ENCODE results near the gene BEX4. TPM values are rescaled to one million over a fixed set of nuclear protein-coding genes. Genes with fewer than 3 reads are reported as not detected.
"Not testable (repeated sequence)": the region's sequence is repeated elsewhere in the genome, so short reads cannot be mapped to it uniquely, and the experiment has no call there.

BEX4 gene
- total and polyA plus RNA-seq, 9 of the 15 experiments (the other 6 are each of a cell fraction or from before 2014, with no cell fraction given): 74.6 to 399 (median 154) TPM

- BruUV-seq (replicated peaks); in situ Hi-C loops (cut with MboI); ATAC-seq; FAIRE-seq; H3K9ac ChIP-seq (ENCODE audit: insufficient read depth in 1 of 2, low read depth in 2 of 2, low read length in 2 of 2); H3K79me2 ChIP-seq (ENCODE audit: control insufficient read depth, insufficient read depth, low read length); H3K36me3 ChIP-seq (ENCODE audit: control insufficient read depth, insufficient read depth, low read length); H3K9me1 ChIP-seq (ENCODE audit: control insufficient read depth, insufficient read depth, low read length); DNase-seq (ENCODE audit: extremely low read depth in 1 of 4, low spot score in 3 of 4); H3K27ac ChIP-seq (ENCODE audit: extremely low read depth, low read depth, low read length); H2AFZ ChIP-seq (ENCODE audit: low read depth, low read length); CTCF ChIA-PET (ENCODE audit: low intra/inter-chr PET ratio); H3K27me3 ChIP-seq (ENCODE audit: control insufficient read depth in 2 of 2, insufficient read depth in 2 of 2, low read length in 2 of 2); H3K4me3 ChIP-seq; H4K20me1 ChIP-seq (replicated peaks; ENCODE audit: control insufficient read depth, insufficient read depth, low read length); H3K4me1 ChIP-seq (replicated peaks in 1 of 2; ENCODE audit: control insufficient read depth in 2 of 2, insufficient read depth in 2 of 2, low read length in 2 of 2); H3K4me2 ChIP-seq (ENCODE audit: insufficient read depth, low read length); H3K9me3 ChIP-seq (replicated peaks; ENCODE audit: control insufficient read depth, insufficient read depth, low read depth, low read length); intact Hi-C loops (cut with micrococcal nuclease); POLR2A ChIA-PET: not testable (repeated sequence)
- WGBS (ENCODE audit: insufficient coverage, low coverage, missing lambda C conversion rate): 92% methylated on average over 4 of the region's 4 CpGs
- peak; percentile 73 for TF ChIP-seq ZNF146 (CRISPR knock-in tag; IDR thresholded peaks at IDR 0.05; ENCODE audit: unreplicated experiment)
Observed at GRCh38 chrX:103225918-103226317, 11.0 kb downstream of the BEX4 start.

DNA sequence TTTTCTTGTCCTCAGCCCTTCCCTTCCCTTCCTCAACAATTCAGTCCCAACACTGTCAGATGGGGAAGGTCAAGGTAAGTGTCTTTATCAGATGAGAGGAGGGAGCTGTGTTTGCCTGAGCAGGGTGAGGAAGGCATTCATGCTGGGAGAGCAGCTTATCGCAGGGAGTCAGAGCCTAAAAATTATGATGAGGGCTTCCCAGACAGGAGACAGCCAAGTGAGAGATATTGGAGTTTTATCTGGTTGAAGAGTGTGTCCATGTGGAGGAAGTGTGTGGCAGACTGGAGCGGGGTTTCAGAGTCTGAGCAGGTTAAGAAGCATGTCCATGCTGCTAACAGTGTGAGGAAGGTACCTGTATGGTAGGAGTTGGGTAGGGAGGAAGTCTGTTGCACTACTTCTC, 18.4 kb downstream of the BEX4 start:
- ChIA-PET CTCF (ENCODE audit: low intra/inter-chr PET ratio) (no interaction called here), POLR2A (interaction anchor here (0.6 to 2.3 kb wide), 4 partner anchors 9 to 15 kb away, joined by 3 to 5 read pairs (median 4); no protein-coding TSS in a partner anchor)
- no peaks in the 10 kb centered on the region for H4K20me1 ChIP-seq (replicated peaks; ENCODE audit: control insufficient read depth, insufficient read depth, low read length)
- WGBS (ENCODE audit: insufficient coverage, low coverage, missing lambda C conversion rate): 0% methylated on average over 2 of the region's 2 CpGs
- no peaks in the 10 kb centered on the region for H3K27me3 ChIP-seq (ENCODE audit: control insufficient read depth in 2 of 2, insufficient read depth in 2 of 2, low read length in 2 of 2)
- ATAC-seq (peak; percentile 85), FAIRE-seq (peak; percentile 97), DNase-seq (ENCODE audit: extremely low read depth in 1 of 4, low spot score in 3 of 4) (peak; percentile 21 to 88 (median 50))
- H3K9ac ChIP-seq (ENCODE audit: insufficient read depth in 1 of 2, low read depth in 2 of 2, low read length in 2 of 2): peak overlapping the region in 1 of 2 experiments; percentile 56; a peak in 2 of 4 replicates
- peaks cover 9 to 46% of the 10 kb centered on the region in 2 experiments for H3K4me1 ChIP-seq (replicated peaks in 1 of 2; ENCODE audit: control insufficient read depth in 2 of 2, insufficient read depth in 2 of 2, low read length in 2 of 2)
- H3K27ac ChIP-seq (ENCODE audit: extremely low read depth, low read depth, low read length): peak overlapping the region; percentile 80
- H3K36me3 ChIP-seq (ENCODE audit: control insufficient read depth, insufficient read depth, low read length): no peaks in the 10 kb centered on the region
- no peak overlapping the region for H3K4me3 ChIP-seq
- H3K9me3 ChIP-seq (replicated peaks; ENCODE audit: control insufficient read depth, insufficient read depth, low read depth, low read length): no peaks in the 10 kb centered on the region; the same call in 1 of the 2 replicates
- peak overlapping the region; percentile 79 for H3K4me2 ChIP-seq (ENCODE audit: insufficient read depth, low read length)
- H3K79me2 ChIP-seq (ENCODE audit: control insufficient read depth, insufficient read depth, low read length): peaks cover 5% of the 10 kb centered on the region; the same call in 1 of the 3 replicates
- no peaks in the 10 kb centered on the region for H3K9me1 ChIP-seq (ENCODE audit: control insufficient read depth, insufficient read depth, low read length)
- H2AFZ ChIP-seq (ENCODE audit: low read depth, low read length): peak overlapping the region; percentile 64
- intact Hi-C loops (cut with micrococcal nuclease) (loop anchor here (1.0 kb wide), 1 partner anchor 22 kb away; no protein-coding TSS in a partner anchor), in situ Hi-C loops (cut with MboI) (no loop called here)
- BruUV-seq (replicated peaks): no TSS peak
- TF ChIP-seq, protein P1, sequence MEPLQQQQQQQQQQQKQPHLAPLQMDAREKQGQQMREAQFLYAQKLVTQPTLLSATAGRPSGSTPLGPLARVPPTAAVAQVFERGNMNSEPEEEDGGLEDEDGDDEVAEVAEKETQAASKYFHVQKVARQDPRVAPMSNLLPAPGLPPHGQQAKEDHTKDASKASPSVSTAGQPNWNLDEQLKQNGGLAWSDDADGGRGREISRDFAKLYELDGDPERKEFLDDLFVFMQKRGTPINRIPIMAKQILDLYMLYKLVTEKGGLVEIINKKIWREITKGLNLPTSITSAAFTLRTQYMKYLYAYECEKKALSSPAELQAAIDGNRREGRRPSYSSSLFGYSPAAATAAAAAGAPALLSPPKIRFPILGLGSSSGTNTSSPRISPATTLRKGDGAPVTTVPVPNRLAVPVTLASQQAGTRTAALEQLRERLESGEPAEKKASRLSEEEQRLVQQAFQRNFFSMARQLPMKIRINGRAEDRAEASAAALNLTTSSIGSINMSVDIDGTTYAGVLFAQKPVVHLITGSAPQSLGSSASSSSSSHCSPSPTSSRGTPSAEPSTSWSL (CRISPR knock-in tag; IDR thresholded peaks at IDR 0.05; ENCODE audit: borderline replicate concordance): no peak
- peak; percentile 69 for TF ChIP-seq MECOM (CRISPR knock-in tag; IDR thresholded peaks at IDR 0.05)
- TF ChIP-seq SMAD3 (CRISPR knock-in tag; conservative IDR thresholded peaks at IDR 0.05): no peak
- TF ChIP-seq CHD1 (IDR thresholded peaks at IDR 0.05; ENCODE audit: low read length): no peak
- TF ChIP-seq NR1H2 (CRISPR knock-in tag; IDR thresholded peaks at IDR 0.05): no peak
- no peak for TF ChIP-seq CHD2 (IDR thresholded peaks at IDR 0.05; ENCODE audit: low read depth, low read length)
- TF ChIP-seq ESRRA (IDR thresholded peaks at IDR 0.05; ENCODE audit: borderline replicate concordance, low read depth): peak; percentile 48; the same call in 1 of the 2 replicates
- TF ChIP-seq, protein P2, sequence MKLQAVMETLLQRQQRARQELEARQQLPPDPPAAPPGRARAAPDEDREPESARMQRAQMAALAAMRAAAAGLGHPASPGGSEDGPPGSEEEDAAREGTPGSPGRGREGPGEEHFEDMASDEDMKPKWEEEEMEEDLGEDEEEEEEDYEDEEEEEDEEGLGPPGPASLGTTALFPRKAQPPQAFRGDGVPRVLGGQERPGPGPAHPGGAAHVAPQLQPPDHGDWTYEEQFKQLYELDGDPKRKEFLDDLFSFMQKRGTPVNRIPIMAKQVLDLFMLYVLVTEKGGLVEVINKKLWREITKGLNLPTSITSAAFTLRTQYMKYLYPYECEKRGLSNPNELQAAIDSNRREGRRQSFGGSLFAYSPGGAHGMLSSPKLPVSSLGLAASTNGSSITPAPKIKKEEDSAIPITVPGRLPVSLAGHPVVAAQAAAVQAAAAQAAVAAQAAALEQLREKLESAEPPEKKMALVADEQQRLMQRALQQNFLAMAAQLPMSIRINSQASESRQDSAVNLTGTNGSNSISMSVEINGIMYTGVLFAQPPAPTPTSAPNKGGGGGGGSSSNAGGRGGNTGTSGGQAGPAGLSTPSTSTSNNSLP (IDR thresholded peaks at IDR 0.05; ENCODE audit: borderline replicate concordance, low read depth, low read length): no peak
- TF ChIP-seq ARHGAP35 (IDR thresholded peaks at IDR 0.05; ENCODE audit: partially characterized antibody): no peak
- no peak for TF ChIP-seq KDM4B (IDR thresholded peaks at IDR 0.05; ENCODE audit: borderline replicate concordance in 2 of 2, low read depth in 1 of 2)

Data from K562 (cell line).